BLaER1 (cell line): ENCODE measurements around the gene TBPL1.
A peak's percentile ranks its signal among the peaks of the same experiment; 100 is the strongest.
"Not testable (repeated sequence)": the region's sequence is repeated elsewhere in the genome, so short reads cannot be mapped to it uniquely, and the experiment has no call there.

Experiments
- H3K27ac ChIP-seq: shearing (Covaris generic); formaldehyde crosslinking; 2 replicates; pipeline ENCODE4 v1.8.1; 2022
- H3K27me3 ChIP-seq: shearing (Covaris generic); formaldehyde crosslinking; 2 replicates; pipeline ENCODE4 v1.8.1; 2022
- H3K36me3 ChIP-seq: shearing (Covaris generic); formaldehyde crosslinking; 2 replicates; pipeline ENCODE4 v1.8.1; 2022
- H3K4me1 ChIP-seq: shearing (Covaris generic); formaldehyde crosslinking; 2 replicates; pipeline ENCODE4 v1.8.1; 2022
- H3K4me2 ChIP-seq: shearing (Covaris generic); formaldehyde crosslinking; 2 replicates; pipeline ENCODE4 v1.8.1; 2022
- H3K4me3 ChIP-seq: shearing (Covaris generic); formaldehyde crosslinking; 2 replicates; pipeline ENCODE4 v1.8.1; 2022
- H3K9ac ChIP-seq: shearing (Covaris generic); formaldehyde crosslinking; 2 replicates; pipeline ENCODE4 v1.8.1; 2022
- H3K9me3 ChIP-seq: shearing (Covaris generic); formaldehyde crosslinking; 2 replicates; pipeline ENCODE4 v1.8.1; 2022
- H4K20me1 ChIP-seq: shearing (Covaris generic); formaldehyde crosslinking; 2 replicates; pipeline ENCODE4 v1.8.1; 2022
- Cebpa-rat ChIP-seq: shearing (Covaris generic); IDR thresholded peaks from 2 replicates; pipeline ENCODE4 v1.8.1; 2022

The TBPL1 gene

GRCh38 chr6:133964702-133965101 is 11.7 kb downstream of the TBPL1 start:
- Histone ChIP-seq H4K20me1 (peaks cover 96% of the 10 kb centered on the region), H3K36me3 (peaks cover 9% of the 10 kb centered on the region; the same call in 1 of the 2 replicates), H3K27me3 (no peaks in the 10 kb centered on the region), H3K4me3 (no peak overlapping the region), H3K4me1 (peaks cover 23% of the 10 kb centered on the region), H3K27ac (no peak overlapping the region), H3K9me3 (peaks cover 10% of the 10 kb centered on the region), H3K4me2 (no peak overlapping the region), H3K9ac (no peak overlapping the region)
- no peak for TF ChIP-seq Cebpa-rat

GRCh38 chr6:133965817-133966360 is 12.9 kb downstream of the TBPL1 start:
- H3K4me2 ChIP-seq: no peak overlapping the region

GRCh38 chr6:133966654-133967329 is 13.8 kb downstream of the TBPL1 start:
- Histone ChIP-seq H3K27ac (no peak overlapping the region), H3K4me3 (no peak overlapping the region), H3K4me1 (peaks cover 23% of the 10 kb centered on the region), H4K20me1 (peaks cover 96% of the 10 kb centered on the region), H3K9ac (no peak overlapping the region), H3K36me3 (0 out of 2 replicates have a peak, but pooled peaks cover 3% of the 10 kb centered on the region), H3K9me3 (0 out of 2 replicates have a peak, but pooled peaks cover 3% of the 10 kb centered on the region), H3K4me2 (peak overlapping the region; percentile 40), H3K27me3 (no peaks in the 10 kb centered on the region)
- TF ChIP-seq Cebpa-rat: no peak

More at GRCh38 chr6:133965817-133966360, 12.9 kb downstream of the TBPL1 start:
- H3K4me1 ChIP-seq: peaks cover 23% of the 10 kb centered on the region
- H3K36me3 ChIP-seq: peaks cover 9% of the 10 kb centered on the region; the same call in 1 of the 2 replicates
- H4K20me1 ChIP-seq: peaks cover 96% of the 10 kb centered on the region
- no peak for TF ChIP-seq Cebpa-rat
- no peak overlapping the region for H3K9ac ChIP-seq
- H3K9me3 ChIP-seq: peaks cover 10% of the 10 kb centered on the region
- no peak overlapping the region for H3K27ac ChIP-seq
- no peak overlapping the region for H3K4me3 ChIP-seq
- no peaks in the 10 kb centered on the region for H3K27me3 ChIP-seq

- peak overlapping the region; percentile 40 for H3K4me2 ChIP-seq
- no peaks in the 10 kb centered on the region for H3K36me3 ChIP-seq
- no peaks in the 10 kb centered on the region for H3K9me3 ChIP-seq
- H4K20me1 ChIP-seq: peaks cover 96% of the 10 kb centered on the region
- H3K4me3 ChIP-seq: no peak overlapping the region
- peaks cover 23% of the 10 kb centered on the region for H3K4me1 ChIP-seq
- H3K27me3 ChIP-seq: no peaks in the 10 kb centered on the region
- no peak overlapping the region for H3K27ac ChIP-seq
- TF ChIP-seq Cebpa-rat: no peak
- no peak overlapping the region for H3K9ac ChIP-seq
Measured at GRCh38 chr6:133967347-133967746, 14.3 kb downstream of the TBPL1 start.

GRCh38 chr6:133967835-133968234 is 14.8 kb downstream of the TBPL1 start:
- H3K27me3 ChIP-seq, H3K4me2 ChIP-seq, H3K9me3 ChIP-seq, H3K27ac ChIP-seq, H3K4me3 ChIP-seq, H3K9ac ChIP-seq, H3K36me3 ChIP-seq: not testable (repeated sequence)
- peaks cover 97% of the 10 kb centered on the region for H4K20me1 ChIP-seq
- H3K4me1 ChIP-seq: peaks cover 23% of the 10 kb centered on the region

- Histone ChIP-seq H3K9me3 (no peaks in the 10 kb centered on the region), H3K4me1 (peaks cover 23% of the 10 kb centered on the region), H3K9ac (no peak overlapping the region), H4K20me1 (peaks cover 97% of the 10 kb centered on the region), H3K4me3 (no peak overlapping the region), H3K4me2 (no peak overlapping the region), H3K27ac (no peak overlapping the region), H3K36me3 (no peaks in the 10 kb centered on the region), H3K27me3 (no peaks in the 10 kb centered on the region)
- TF ChIP-seq Cebpa-rat: no peak
Measured at GRCh38 chr6:133969285-133969920, 16.4 kb downstream of the TBPL1 start.

GRCh38 chr6:133969921-133970295 is 16.9 kb downstream of the TBPL1 start:
- Histone ChIP-seq H3K4me2 (no peak overlapping the region), H3K27ac (no peak overlapping the region), H3K9me3 (no peaks in the 10 kb centered on the region), H3K27me3 (no peaks in the 10 kb centered on the region), H4K20me1 (peaks cover 97% of the 10 kb centered on the region), H3K4me3 (no peak overlapping the region), H3K4me1 (peaks cover 23% of the 10 kb centered on the region), H3K9ac (no peak overlapping the region), H3K36me3 (no peaks in the 10 kb centered on the region)
- no peak for TF ChIP-seq Cebpa-rat

- H3K9ac ChIP-seq: no peak overlapping the region
- peaks cover 10% of the 10 kb centered on the region for H3K4me1 ChIP-seq
- H3K27me3 ChIP-seq: no peaks in the 10 kb centered on the region
- no peaks in the 10 kb centered on the region for H3K9me3 ChIP-seq
- TF ChIP-seq Cebpa-rat: no peak
- H3K4me2 ChIP-seq: no peak overlapping the region
- H3K27ac ChIP-seq: no peak overlapping the region
- H3K36me3 ChIP-seq: no peaks in the 10 kb centered on the region
- peaks cover 100% of the 10 kb centered on the region for H4K20me1 ChIP-seq
- no peak overlapping the region for H3K4me3 ChIP-seq
Measured at GRCh38 chr6:133971861-133972260, 18.8 kb downstream of the TBPL1 start.

GRCh38 chr6:133972388-133972787 is 19.4 kb downstream of the TBPL1 start:
- TF ChIP-seq Cebpa-rat: no peak
- no peaks in the 10 kb centered on the region for H3K36me3 ChIP-seq
- peaks cover 100% of the 10 kb centered on the region for H4K20me1 ChIP-seq
- no peaks in the 10 kb centered on the region for H3K27me3 ChIP-seq
- no peak overlapping the region for H3K4me2 ChIP-seq
- no peak overlapping the region for H3K27ac ChIP-seq
- H3K9ac ChIP-seq: no peak overlapping the region
- H3K4me3 ChIP-seq: no peak overlapping the region
- H3K4me1 ChIP-seq: peaks cover 11% of the 10 kb centered on the region
- H3K9me3 ChIP-seq: no peaks in the 10 kb centered on the region
